ENCODE measurements around the gene AP2A2.

DNA sequence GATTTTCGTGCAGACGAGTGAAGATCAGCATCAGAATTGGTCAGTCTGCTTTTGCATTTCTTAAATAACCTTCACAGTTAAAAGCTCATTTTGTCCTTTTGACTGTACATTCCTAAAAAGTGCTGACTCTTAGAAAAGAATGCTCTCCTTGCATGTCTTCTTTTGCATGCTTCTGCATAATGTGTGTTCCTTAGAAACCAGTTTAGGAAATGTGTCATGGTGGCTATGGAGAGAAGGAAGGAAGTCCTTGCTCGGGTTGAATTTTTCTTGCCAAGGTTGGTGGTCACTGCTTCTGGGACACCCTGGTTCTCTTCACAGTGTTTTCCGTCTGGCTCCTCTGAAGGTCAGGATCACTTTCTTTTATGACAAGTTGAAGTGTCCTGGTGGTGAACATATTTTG lies 6.8 kb downstream of the AP2A2 start:
- TF ChIP-seq POLR2AphosphoS5 (IDR thresholded peaks at IDR 0.05; ENCODE audit: borderline replicate concordance, low read depth, low read length) (no peak; the same call in 1 of the 2 replicates), EZH2 (IDR thresholded peaks at IDR 0.05) (no peak), FOXP2 (optimal IDR thresholded peaks at IDR 0.05; ENCODE audit: control extremely low read depth, extremely low read length, insufficient read depth) (no peak)

Data from SK-N-MC (cell line).